Pancreas (tissue), 10 donors: ENCODE results near the gene WDR6. TPM values are rescaled to one million over a fixed set of nuclear protein-coding genes. Genes with fewer than 3 reads are reported as not detected.
A peak's percentile ranks its signal among the peaks of the same experiment; 100 is the strongest.

Experiments
- ATAC-seq, 4 donors: fragments of 200-7000 bp; cut with Tn5 transposase; one replicate each; pipeline versions ENCODE4 v1.8.0 to v1.9.1; 2020; ENCODE audit warnings: mild to moderate bottlenecking in 4 of 4, moderate library complexity in 4 of 4
- DNase-seq, 6 donors: peaks; one replicate each; pipeline ENCODE4 v3.0.0-alpha.2; 2020
- FAIRE-seq: peaks from 2 replicates; lab custom pipeline; 2012; peaks lifted over from hg19 to GRCh38; lab: Jason Lieb, UNC
- H3K27ac ChIP-seq, 4 donors: fragments of 200-600 bp; sonication (generic); 1 replicate in 3 of 4; 2 replicates in 1 of 4; pipeline versions ENCODE4 v1.5.0 to v1.8.0; 2020
- H3K27me3 ChIP-seq, 4 donors: fragments of 200-600 bp; one replicate each; pipeline ENCODE4 v1.8.0; 2021
- H3K36me3 ChIP-seq, 3 donors: fragments of 200-600 bp; sonication (generic) in 1 of 3; one replicate each; pipeline versions ENCODE4 v1.5.0 to v1.8.0; 2020 to 2021
- H3K4me1 ChIP-seq, 3 donors: fragments of 200-600 bp; one replicate each; pipeline ENCODE4 v1.8.0; 2021
- H3K4me3 ChIP-seq, 4 donors: fragments of 200-600 bp; sonication (generic) in 2 of 4; one replicate each; pipeline versions ENCODE4 v1.5.0 to v1.8.0; 2020 to 2021
- H3K9me3 ChIP-seq, 4 donors: fragments of 200-600 bp; one replicate each; pipeline ENCODE4 v1.8.0; 2021
- WGBS, 2 donors: extraction: QIAGEN DNeasy Blood & Tissue Kit; methylation state at CpG; one replicate each; pipeline ENCODE4 v1.1.7; 2013; 5-methylcytosine and 5-hydroxymethylcytosine counted together
- intact Hi-C, 3 donors: fragments of 100-400 bp; cut with DNase I; formaldehyde crosslinking; loops; one replicate each; pipeline versions ENCODE4 v1.11.1 to v1.14.2; 2022
- polyA plus RNA-seq, 2 donors: library from polyadenylated mRNA; stranded (reverse); fragments of 200-250 nt; gene quantifications; one replicate each; pipeline ENCODE4 v1.2.3, GENCODE V29; 2013
- total RNA-seq, 6 donors: library from RNA; stranded (reverse); fragmentation: NEBNext Ultra II Directional in 4 of 6; extraction: Animal tissue kit (Norgen Biotek cat#: 25700) in 4 of 6; gene quantifications; one replicate each; pipeline versions ENCODE4 v1.2.1 to v1.2.4, GENCODE V29; 2021 to 2023
- TF ChIP-seq, protein P1 (sequence below), 4 donors: fragments of 200-600 bp; sonication (generic) in 3 of 4; IDR thresholded peaks; one replicate each; pipeline versions ENCODE4 v1.5.0 to v1.8.0; 2021; ENCODE audit warnings: antibody characterized with exemption in 4 of 4
- donor health status: healthy with polysubstance abuse.
- donor health status: DM: no; HTN: no; CAD: no; lungs with moderate emphysema.
- donor health status: DM: no; HTN: no; CAD: no.
- donor health status: control.
- donor health status: control.
- donor health status: Bipolar disorder and iron deficiency.
- donor health status: DM: yes; HTN: yes; CAD: no.
- donor health status: DM: no; HTN: no; CAD: no.
- donor health status: DM: no; HTN: no; CAD: no.
- donor health status: DM: yes; HTN: yes; CAD: no.

Gene WDR6
- total and polyA plus RNA-seq, 8 donors, result 57.1 to 374 (median 90.0) TPM

GRCh38 chr3:49009396-49009795 lies 2.2 kb downstream of the WDR6 start:
- FAIRE-seq, result no peak
- intact Hi-C loops, result no loop called here
- peaks cover 0 to under 1% (median 0%) of the 10 kb centered on the region in 3 donors for H3K36me3 ChIP-seq
- ATAC-seq, result no peak
- 71 to 76% methylated on average over 3 of the region's 3 CpGs for WGBS, 2 donors
- H3K9me3 ChIP-seq, result no peaks in the 10 kb centered on the region
- H3K27ac ChIP-seq, result no peak overlapping the region
- H3K4me3 ChIP-seq, result no peak overlapping the region
- no peaks in the 10 kb centered on the region for H3K27me3 ChIP-seq
- DNase-seq, result no peak
- TF ChIP-seq, protein P1, sequence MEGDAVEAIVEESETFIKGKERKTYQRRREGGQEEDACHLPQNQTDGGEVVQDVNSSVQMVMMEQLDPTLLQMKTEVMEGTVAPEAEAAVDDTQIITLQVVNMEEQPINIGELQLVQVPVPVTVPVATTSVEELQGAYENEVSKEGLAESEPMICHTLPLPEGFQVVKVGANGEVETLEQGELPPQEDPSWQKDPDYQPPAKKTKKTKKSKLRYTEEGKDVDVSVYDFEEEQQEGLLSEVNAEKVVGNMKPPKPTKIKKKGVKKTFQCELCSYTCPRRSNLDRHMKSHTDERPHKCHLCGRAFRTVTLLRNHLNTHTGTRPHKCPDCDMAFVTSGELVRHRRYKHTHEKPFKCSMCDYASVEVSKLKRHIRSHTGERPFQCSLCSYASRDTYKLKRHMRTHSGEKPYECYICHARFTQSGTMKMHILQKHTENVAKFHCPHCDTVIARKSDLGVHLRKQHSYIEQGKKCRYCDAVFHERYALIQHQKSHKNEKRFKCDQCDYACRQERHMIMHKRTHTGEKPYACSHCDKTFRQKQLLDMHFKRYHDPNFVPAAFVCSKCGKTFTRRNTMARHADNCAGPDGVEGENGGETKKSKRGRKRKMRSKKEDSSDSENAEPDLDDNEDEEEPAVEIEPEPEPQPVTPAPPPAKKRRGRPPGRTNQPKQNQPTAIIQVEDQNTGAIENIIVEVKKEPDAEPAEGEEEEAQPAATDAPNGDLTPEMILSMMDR (IDR thresholded peaks at IDR 0.05), result no peak
- peaks cover 0 to 18% (median 17%) of the 10 kb centered on the region in 3 donors for H3K4me1 ChIP-seq

DNA sequence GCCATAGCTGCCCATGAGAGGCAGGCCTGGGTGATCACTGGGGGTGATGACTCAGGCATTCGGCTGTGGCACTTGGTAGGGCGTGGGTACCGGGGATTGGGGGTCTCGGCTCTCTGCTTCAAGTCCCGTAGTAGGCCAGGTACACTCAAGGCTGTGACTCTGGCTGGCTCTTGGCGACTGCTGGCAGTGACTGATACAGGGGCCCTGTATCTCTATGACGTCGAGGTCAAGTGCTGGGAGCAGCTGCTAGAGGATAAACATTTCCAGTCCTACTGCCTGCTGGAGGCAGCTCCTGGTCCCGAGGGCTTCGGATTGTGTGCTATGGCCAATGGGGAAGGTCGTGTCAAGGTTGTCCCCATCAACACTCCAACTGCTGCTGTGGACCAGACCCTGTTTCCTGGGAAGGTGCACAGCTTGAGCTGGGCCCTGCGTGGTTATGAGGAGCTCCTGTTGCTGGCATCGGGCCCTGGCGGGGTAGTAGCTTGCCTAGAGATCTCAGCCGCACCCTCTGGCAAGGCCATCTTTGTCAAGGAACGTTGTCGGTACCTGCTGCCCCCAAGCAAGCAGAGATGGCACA lies 5.3 kb downstream of the WDR6 start:
- H3K27me3 ChIP-seq, result no peaks in the 10 kb centered on the region
- no peak overlapping the region for H3K4me3 ChIP-seq
- peaks cover 0 to 20% (median 11%) of the 10 kb centered on the region in 3 donors for H3K36me3 ChIP-seq
- peak overlapping the region in 2 of 4 donors; percentile 10 to 15 for H3K27ac ChIP-seq
- H3K9me3 ChIP-seq, result no peaks in the 10 kb centered on the region
- WGBS, 2 donors, result 34 to 37% methylated on average over 17 of the region's 17 CpGs
- intact Hi-C loops, result no loop called here
- H3K4me1 ChIP-seq, result peaks cover 0 to 17% (median 15%) of the 10 kb centered on the region in 3 donors
- TF ChIP-seq, protein P1 (IDR thresholded peaks at IDR 0.05), result no peak
- DNase-seq, result peak in 4 of 6 donors; percentile 61 to 83 (median 70)
- ATAC-seq, result peak; percentile 5 to 31 (median 14)
- no peak for FAIRE-seq

GRCh38 chr3:49013113-49013737 lies 6.0 kb downstream of the WDR6 start:
- TF ChIP-seq, protein P1 (IDR thresholded peaks at IDR 0.05), result no peak
- Histone ChIP-seq H3K4me3 (no peak overlapping the region), H3K27me3 (no peaks in the 10 kb centered on the region), H3K36me3 (peaks cover 0 to 20% (median 11%) of the 10 kb centered on the region in 3 donors), H3K4me1 (peaks cover 0 to 17% (median 14%) of the 10 kb centered on the region in 3 donors), H3K27ac (no peak overlapping the region), H3K9me3 (no peaks in the 10 kb centered on the region)
- WGBS, 2 donors, result 77 to 86% methylated on average over 19 of the region's 19 CpGs
- DNase-seq (peak in 2 of 6 donors; percentile 11 to 55), ATAC-seq (no peak), FAIRE-seq (no peak)
- intact Hi-C loops, result no loop called here

- ATAC-seq (peak in 3 of 4 donors; percentile 13 to 30 (median 24)), FAIRE-seq (no peak), DNase-seq (peak in 4 of 6 donors; percentile 21 to 83 (median 68))
- intact Hi-C loops, result no loop called here
- Histone ChIP-seq H3K27me3 (no peaks in the 10 kb centered on the region), H3K27ac (no peak overlapping the region), H3K4me3 (no peak overlapping the region), H3K4me1 (peaks cover 2 to 17% (median 13%) of the 10 kb centered on the region in 3 donors), H3K36me3 (peaks cover 0 to 20% (median 11%) of the 10 kb centered on the region in 3 donors), H3K9me3 (no peaks in the 10 kb centered on the region)
- TF ChIP-seq, protein P1 (IDR thresholded peaks at IDR 0.05), result peak in 2 of 4 donors; percentile 30 to 33
- 85 to 86% methylated on average over 24 of the region's 24 CpGs for WGBS, 2 donors
Observed at GRCh38 chr3:49013738-49014660, 6.8 kb downstream of the WDR6 start.
